CD4-positive, alpha-beta T cell treated with Interleukin-17A for 1 hour (primary cell): ENCODE data around the gene NUDT14.

Source experiments
- DNase-seq: peaks from one replicate; pipeline ENCODE4 v3.0.0-alpha.2; 2020

Gene NUDT14

GRCh38 chr14:105144026-105144665, 37.0 kb downstream of the NUDT14 start:
- DNase-seq = no peak

GRCh38 chr14:105143451-105144025, 37.6 kb downstream of the NUDT14 start:
- DNase-seq = no peak

GRCh38 chr14:105142651-105143450, 38.3 kb downstream of the NUDT14 start:
- no peak for DNase-seq

- DNase-seq = no peak
Observed at GRCh38 chr14:105141486-105142281, 39.4 kb downstream of the NUDT14 start.

GRCh38 chr14:105141026-105141425, 40.1 kb downstream of the NUDT14 start:
- no peak for DNase-seq

- no peak for DNase-seq
Observed at GRCh38 chr14:105140581-105140980, 40.5 kb downstream of the NUDT14 start.

- no peak for DNase-seq
Observed at GRCh38 chr14:105139831-105140239, 41.3 kb downstream of the NUDT14 start.

GRCh38 chr14:105139212-105139825, 41.8 kb downstream of the NUDT14 start:
- DNase-seq = no peak

GRCh38 chr14:105138551-105139111, 42.5 kb downstream of the NUDT14 start:
- DNase-seq = no peak

- DNase-seq = no peak
Observed at GRCh38 chr14:105138021-105138541, 43.0 kb downstream of the NUDT14 start.

- DNase-seq = no peak
Observed at GRCh38 chr14:105137481-105138020, 43.6 kb downstream of the NUDT14 start.

GRCh38 chr14:105136401-105137322, 44.5 kb downstream of the NUDT14 start:
- DNase-seq = no peak

GRCh38 chr14:105135700-105136395, 45.3 kb downstream of the NUDT14 start:
- no peak for DNase-seq

GRCh38 chr14:105132921-105133654, 48.0 kb downstream of the NUDT14 start:
- no peak for DNase-seq

GRCh38 chr14:105131241-105131640, 49.9 kb downstream of the NUDT14 start:
- no peak for DNase-seq

- no peak for DNase-seq
Observed at GRCh38 chr14:105128059-105128458, 53.1 kb downstream of the NUDT14 start.

GRCh38 chr14:105126981-105127329, 54.2 kb downstream of the NUDT14 start:
- no peak for DNase-seq

GRCh38 chr14:105126126-105126980, 54.8 kb downstream of the NUDT14 start:
- no peak for DNase-seq
